Ishikawa (cell line): ENCODE measurements around the gene PI4K2A.

Experiments
- CEBPB ChIP-seq: IDR thresholded peaks from 2 replicates; pipeline ENCODE4 v1.6.1; 2012
- CREB1 ChIP-seq: IDR thresholded peaks from 2 replicates; pipeline ENCODE4 v1.6.1; 2012; ENCODE audit warnings: low read depth
- EP300 ChIP-seq: IDR thresholded peaks from 2 replicates; pipeline ENCODE4 v1.6.1; 2012; ENCODE audit warnings: borderline replicate concordance
- FOXM1 ChIP-seq: IDR thresholded peaks from 2 replicates; pipeline ENCODE4 v1.6.1; 2012; ENCODE audit warnings: low read depth, borderline replicate concordance
- TAF1 ChIP-seq: IDR thresholded peaks from 2 replicates; pipeline ENCODE4 v1.6.1; 2012; ENCODE audit warnings: low read depth, mild to moderate bottlenecking
- TCF12 ChIP-seq: IDR thresholded peaks from 2 replicates; pipeline ENCODE4 v1.6.1; 2012; ENCODE audit warnings: low read depth
- YY1 ChIP-seq: IDR thresholded peaks from 2 replicates; pipeline ENCODE4 v1.6.1; 2012; ENCODE audit warnings: low read depth
- TF ChIP-seq, protein P1 (sequence below): IDR thresholded peaks from 2 replicates; pipeline ENCODE4 v1.6.1; 2012; ENCODE audit warnings: low read depth, mild to moderate bottlenecking
- TF ChIP-seq, protein P2 (sequence below): IDR thresholded peaks from 2 replicates; pipeline ENCODE4 v1.6.1; 2012

DNA sequence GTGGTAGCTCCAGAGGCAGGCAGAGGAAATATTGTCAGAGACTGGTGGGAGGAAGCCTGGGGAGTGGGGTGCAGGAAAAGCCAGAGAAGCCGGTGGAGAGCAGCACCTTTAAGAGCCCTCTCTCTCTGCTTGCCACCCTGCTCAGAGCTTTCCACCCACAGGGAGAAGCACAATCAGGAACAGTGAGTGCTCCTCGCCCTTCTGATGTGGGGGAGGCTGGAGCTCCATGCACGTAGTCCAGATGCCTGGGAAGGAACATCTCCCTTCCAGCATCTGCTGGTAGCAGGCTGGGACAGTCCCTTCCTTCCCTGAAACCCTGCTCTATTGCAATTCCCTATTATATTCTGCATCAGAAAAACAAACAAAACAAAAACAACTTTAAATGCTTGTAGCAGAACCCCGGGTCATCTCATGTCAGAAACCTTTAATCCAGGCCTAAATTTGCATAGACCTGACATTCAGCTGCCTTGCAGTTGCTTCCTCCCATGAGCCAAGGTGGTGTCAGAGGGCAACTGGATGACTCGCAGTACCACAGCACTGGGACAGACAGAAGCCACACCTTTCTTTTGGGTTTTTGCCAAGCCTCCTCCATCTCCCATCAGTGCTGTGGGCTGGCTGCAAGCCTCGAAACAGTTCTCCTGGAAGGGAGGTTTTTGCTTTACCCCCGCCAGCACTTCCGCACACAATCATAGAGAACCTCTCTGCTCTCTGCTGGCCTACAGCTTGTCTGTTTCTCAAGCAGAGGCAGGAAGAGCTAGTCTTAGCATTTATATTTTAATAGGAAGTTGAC, 33.5 kb downstream of the PI4K2A start:
- TF ChIP-seq CEBPB (no peak), FOXM1 (no peak), TAF1 (no peak), EP300 (no peak), YY1 (no peak), CREB1 (no peak), TCF12 (no peak)
- TF ChIP-seq, protein P1, sequence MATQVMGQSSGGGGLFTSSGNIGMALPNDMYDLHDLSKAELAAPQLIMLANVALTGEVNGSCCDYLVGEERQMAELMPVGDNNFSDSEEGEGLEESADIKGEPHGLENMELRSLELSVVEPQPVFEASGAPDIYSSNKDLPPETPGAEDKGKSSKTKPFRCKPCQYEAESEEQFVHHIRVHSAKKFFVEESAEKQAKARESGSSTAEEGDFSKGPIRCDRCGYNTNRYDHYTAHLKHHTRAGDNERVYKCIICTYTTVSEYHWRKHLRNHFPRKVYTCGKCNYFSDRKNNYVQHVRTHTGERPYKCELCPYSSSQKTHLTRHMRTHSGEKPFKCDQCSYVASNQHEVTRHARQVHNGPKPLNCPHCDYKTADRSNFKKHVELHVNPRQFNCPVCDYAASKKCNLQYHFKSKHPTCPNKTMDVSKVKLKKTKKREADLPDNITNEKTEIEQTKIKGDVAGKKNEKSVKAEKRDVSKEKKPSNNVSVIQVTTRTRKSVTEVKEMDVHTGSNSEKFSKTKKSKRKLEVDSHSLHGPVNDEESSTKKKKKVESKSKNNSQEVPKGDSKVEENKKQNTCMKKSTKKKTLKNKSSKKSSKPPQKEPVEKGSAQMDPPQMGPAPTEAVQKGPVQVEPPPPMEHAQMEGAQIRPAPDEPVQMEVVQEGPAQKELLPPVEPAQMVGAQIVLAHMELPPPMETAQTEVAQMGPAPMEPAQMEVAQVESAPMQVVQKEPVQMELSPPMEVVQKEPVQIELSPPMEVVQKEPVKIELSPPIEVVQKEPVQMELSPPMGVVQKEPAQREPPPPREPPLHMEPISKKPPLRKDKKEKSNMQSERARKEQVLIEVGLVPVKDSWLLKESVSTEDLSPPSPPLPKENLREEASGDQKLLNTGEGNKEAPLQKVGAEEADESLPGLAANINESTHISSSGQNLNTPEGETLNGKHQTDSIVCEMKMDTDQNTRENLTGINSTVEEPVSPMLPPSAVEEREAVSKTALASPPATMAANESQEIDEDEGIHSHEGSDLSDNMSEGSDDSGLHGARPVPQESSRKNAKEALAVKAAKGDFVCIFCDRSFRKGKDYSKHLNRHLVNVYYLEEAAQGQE = no peak
- TF ChIP-seq, protein P2, sequence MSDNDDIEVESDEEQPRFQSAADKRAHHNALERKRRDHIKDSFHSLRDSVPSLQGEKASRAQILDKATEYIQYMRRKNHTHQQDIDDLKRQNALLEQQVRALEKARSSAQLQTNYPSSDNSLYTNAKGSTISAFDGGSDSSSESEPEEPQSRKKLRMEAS = no peak
